AG09309 (cell line): Measurements from ENCODE around the gene CFAP20.
"Not testable (repeated sequence)": the region's sequence is repeated elsewhere in the genome, so short reads cannot be mapped to it uniquely, and the experiment has no call there.

Experiments used
- DNase-seq: peaks from one replicate; pipeline ENCODE4 v3.0.0-alpha.2; 2010; ENCODE audit warnings: low read depth
- H3K4me3 ChIP-seq: 2 replicates; pipeline ENCODE4 v1.5.1; 2011; ENCODE audit warnings: mild to moderate bottlenecking, low read depth, low read length, moderate library complexity; ENCODE audit not compliant: control insufficient read depth
- CTCF ChIP-seq: IDR thresholded peaks from 2 replicates; pipeline ENCODE4 v1.5.1; 2011; ENCODE audit warnings: mild to moderate bottlenecking, low read depth, low read length, inconsistent platforms; ENCODE audit not compliant: insufficient read depth, control insufficient read depth; ENCODE audit errors: missing control alignments

The CFAP20 gene

GRCh38 chr16:58074657-58075056, 54.5 kb downstream of the CFAP20 start:
- no peak for DNase-seq
- no peak for TF ChIP-seq CTCF
- no peak overlapping the region for H3K4me3 ChIP-seq

GRCh38 chr16:58073086-58073485, 56.1 kb downstream of the CFAP20 start:
- DNase-seq, result not testable (repeated sequence)

GRCh38 chr16:58072134-58072533, 57.0 kb downstream of the CFAP20 start:
- DNase-seq, H3K4me3 ChIP-seq: not testable (repeated sequence)

More at GRCh38 chr16:58073086-58073485, 56.1 kb downstream of the CFAP20 start:
- H3K4me3 ChIP-seq, result not testable (repeated sequence)

- no peak overlapping the region for H3K4me3 ChIP-seq
- no peak for DNase-seq
- no peak for TF ChIP-seq CTCF
These were observed 58.6 kb downstream of the CFAP20 start for GRCh38 chr16:58070585-58070984.
